K562 (cell line): ENCODE measurements around the gene SART1. TPM values are rescaled to one million over a fixed set of nuclear protein-coding genes. Genes with fewer than 3 reads are reported as not detected.

Experiments used
- ATAC-seq: fragments of 200-7000 bp; cut with Tn5 transposase; 3 replicates; pipeline ENCODE4 v1.9.1; 2020; ENCODE audit warnings: moderate library complexity
- BruUV-seq: library from RNA; stranded (reverse); fragments of 400-500 nt; replicated peaks from 2 replicates; lab custom pipeline; 2021; lab: Mats Ljungman, UMichigan
- CTCF ChIA-PET: fragments of 300-600 bp; formaldehyde crosslinking; extraction: SDS; loops from one replicate; lab custom pipeline; 2021; ENCODE audit warnings: low intra/inter-chr PET ratio; lab: Yijun Ruan, JAX
- POLR2A ChIA-PET: fragments of 300-600, 350-650 bp; sonication (Branson Sonifier 250); formaldehyde crosslinking; extraction: SDS; loops from one replicate; lab custom pipeline; 2021; ENCODE audit warnings: antibody characterized with exemption, inconsistent platforms; lab: Yijun Ruan, JAX
- DNase-seq, 4 experiments: peaks; one replicate each; pipeline versions ENCODE4 v3.0.0 to v3.0.0-alpha.2; 2011 to 2018; ENCODE audit warnings: low spot score in 3 of 4, mixed read lengths in 3 of 4; ENCODE audit errors: extremely low read depth in 1 of 4
- FAIRE-seq: peaks from 2 replicates; lab custom pipeline; 2011; peaks lifted over from hg19 to GRCh38; lab: Jason Lieb, UNC
- H2AFZ ChIP-seq: 2 replicates; pipeline ENCODE4 v1.6.0; 2011; ENCODE audit warnings: low read depth, low read length, control low read depth, inconsistent platforms
- H3K27ac ChIP-seq: fragments of 200-600 bp; 3 replicates; pipeline ENCODE4 v1.8.0; 2011; ENCODE audit warnings: low read depth, mild to moderate bottlenecking, control low read depth, inconsistent platforms, low read length, moderate library complexity, mixed read lengths; ENCODE audit errors: extremely low read depth
- H3K27me3 ChIP-seq, 2 experiments: fragments of 300-600 bp in 1 of 2; 2 replicates in 1 of 2; 3 replicates in 1 of 2; pipeline versions ENCODE4 v1.6.0 to v1.8.0; 2011; ENCODE audit warnings: inconsistent platforms in 2 of 2, low read length in 2 of 2, mild to moderate bottlenecking in 1 of 2, mixed read lengths in 1 of 2, moderate library complexity in 1 of 2; ENCODE audit not compliant: control insufficient read depth in 2 of 2, insufficient read depth in 2 of 2
- H3K36me3 ChIP-seq: fragments of 300-600 bp; 3 replicates; pipeline ENCODE4 v1.8.0; 2011; ENCODE audit warnings: mild to moderate bottlenecking, low read length, inconsistent platforms; ENCODE audit not compliant: control insufficient read depth, insufficient read depth
- H3K4me1 ChIP-seq, 2 experiments: fragments of 200-600 bp in 1 of 2; replicated peaks in 1 of 2; 2 replicates in 1 of 2; 3 replicates in 1 of 2; pipeline versions ENCODE4 v1.5.1 to v1.8.0; 2011; ENCODE audit warnings: inconsistent platforms in 2 of 2, low read length in 2 of 2, mild to moderate bottlenecking in 1 of 2, mixed read lengths in 1 of 2, moderate library complexity in 1 of 2; ENCODE audit not compliant: control insufficient read depth in 2 of 2, insufficient read depth in 2 of 2
- H3K4me2 ChIP-seq: 2 replicates; pipeline ENCODE4 v1.6.1; 2011; ENCODE audit warnings: low read length, control low read depth, inconsistent platforms, mixed read lengths; ENCODE audit not compliant: insufficient read depth
- H3K4me3 ChIP-seq: fragments of 200-600 bp; sonication (generic), shearing (Covaris generic); 2 replicates; pipeline ENCODE4 v1.5.1; 2016; ENCODE audit warnings: control low read depth, inconsistent platforms
- H3K79me2 ChIP-seq: fragments of 200-600 bp; 3 replicates; pipeline ENCODE4 v1.8.0; 2011; ENCODE audit warnings: low read length, inconsistent platforms; ENCODE audit not compliant: control insufficient read depth, insufficient read depth
- H3K9ac ChIP-seq, 2 experiments: 2 replicates each; pipeline versions ENCODE4 v1.6.0 to v1.6.1; 2011; ENCODE audit warnings: low read depth in 2 of 2, low read length in 2 of 2, control low read depth in 1 of 2, inconsistent platforms in 1 of 2, mild to moderate bottlenecking in 1 of 2, mixed read lengths in 1 of 2; ENCODE audit not compliant: insufficient read depth in 1 of 2
- H3K9me1 ChIP-seq: one replicate; pipeline ENCODE4 v1.6.0; 2011; ENCODE audit warnings: inconsistent platforms, mild to moderate bottlenecking, low read length, moderate library complexity; ENCODE audit not compliant: control insufficient read depth, insufficient read depth
- H3K9me3 ChIP-seq: replicated peaks from 2 replicates; pipeline ENCODE4 v1.5.1; 2011; ENCODE audit warnings: low read depth, low read length, inconsistent platforms; ENCODE audit not compliant: control insufficient read depth, insufficient read depth
- H4K20me1 ChIP-seq: replicated peaks from 2 replicates; pipeline ENCODE4 v1.6.1; 2011; ENCODE audit warnings: low read length, inconsistent platforms, mixed read lengths; ENCODE audit not compliant: control insufficient read depth, insufficient read depth
- GTF2B ChIP-seq: IDR thresholded peaks from 2 replicates; pipeline ENCODE4 v1.6.1; 2011; ENCODE audit not compliant: insufficient read length; ENCODE audit errors: extremely low read depth
- HDGF ChIP-seq: fragments of 450-650 bp; IDR thresholded peaks from 2 replicates; pipeline ENCODE4 v1.6.1; 2016
- LEF1 ChIP-seq: fragments of 450-650 bp; IDR thresholded peaks from 2 replicates; pipeline ENCODE4 v1.6.1; 2016; ENCODE audit warnings: mild to moderate bottlenecking
- NBN ChIP-seq: fragments of 450-650 bp; IDR thresholded peaks from 2 replicates; pipeline ENCODE4 v1.6.1; 2016; ENCODE audit warnings: low read depth, mild to moderate bottlenecking
- SIX5 ChIP-seq, 2 experiments: IDR thresholded peaks; 2 replicates each; pipeline ENCODE4 v1.6.1; 2011; ENCODE audit warnings: low read length in 2 of 2, borderline replicate concordance in 1 of 2, low read depth in 1 of 2, mild to moderate bottlenecking in 1 of 2, moderate library complexity in 1 of 2; ENCODE audit not compliant: insufficient read depth in 1 of 2
- ZNF592 ChIP-seq: fragments of 450-650 bp; IDR thresholded peaks from 2 replicates; pipeline ENCODE4 v1.6.1; 2017; ENCODE audit warnings: antibody characterized with exemption, mild to moderate bottlenecking
- ZNF668 ChIP-seq: fragments of 250-450 bp; sonication (Bioruptor Pico); IDR thresholded peaks from 2 replicates; pipeline ENCODE4 v1.8.0; 2022; ENCODE audit warnings: mild to moderate bottlenecking, inconsistent platforms
- WGBS: fragments of 100-300 bp; shearing (Covaris generic); methylation state at CpG from one replicate; pipeline ENCODE4 v1.1.6; 2016; ENCODE audit warnings: low coverage, mixed read lengths; ENCODE audit not compliant: insufficient coverage; ENCODE audit errors: missing lambda C conversion rate; 5-methylcytosine and 5-hydroxymethylcytosine counted together
- in situ Hi-C: fragments of 300-500 bp; cut with MboI; formaldehyde crosslinking; loops from 4 replicates; pipeline ENCODE4 v1.15.0; 2018; ENCODE audit warnings: inconsistent platforms, mixed read lengths
- intact Hi-C: fragments of 100-400 bp; cut with micrococcal nuclease; formaldehyde crosslinking; loops from 2 replicates; pipeline ENCODE4 v1.14.2; 2022
- polyA plus RNA-seq, 8 experiments: library from polyadenylated mRNA; depleted of rRNA in 4 of 8; stranded (reverse) in 5 of 8; unstranded in 3 of 8; fragments of >200 nt; fragmentation: Nextera tagmentation in 2 of 8; fragmentation: Illumina TruSeq in 1 of 8; extraction: Ambion mirVana in 2 of 8; extraction: Trizol in 1 of 8; gene quantifications; 2 replicates each; pipeline versions ENCODE4 v1.2.1 to v1.2.3, GENCODE V29; 2011 to 2014; ENCODE audit warnings: inconsistent platforms in 1 of 8, missing spikeins in 1 of 8
- total RNA-seq, 7 experiments: library from RNA; depleted of rRNA in 6 of 7; stranded (reverse); fragments of >200 nt in 6 of 7; fragmentation: Illumina TruSeq in 2 of 7; extraction: Trizol in 2 of 7; gene quantifications; 2 replicates each; pipeline versions ENCODE4 v1.2.1 to v1.2.3, GENCODE V29; 2011 to 2021; ENCODE audit warnings: low replicate concordance in 1 of 7

The SART1 gene
- total and polyA plus RNA-seq, 9 of the 15 experiments (the other 6 are each of a cell fraction or from before 2014, with no cell fraction given): 4.8 to 84.1 (median 31.7) TPM

- in situ Hi-C loops (no loop called here), intact Hi-C loops (no loop called here)
- peak; percentile 42 for FAIRE-seq
- H2AFZ ChIP-seq: no peak overlapping the region
- H3K36me3 ChIP-seq: peaks cover 20% of the 10 kb centered on the region; the same call in 1 of the 3 replicates
- peak overlapping the region in 1 of 2 experiments; percentile 96; a peak in 1 of 4 replicates for H3K9ac ChIP-seq
- ChIA-PET CTCF (no interaction called here), POLR2A (interaction anchor here (1.4 to 2.1 kb wide), 4 partner anchors 11 to 27 kb away, joined by 5 to 11 read pairs (median 10); partner anchors contain the start of gene CCDC85B)
- no TSS peak for BruUV-seq
- peaks cover 31% of the 10 kb centered on the region for H3K79me2 ChIP-seq
- H3K27me3 ChIP-seq: no peaks in the 10 kb centered on the region
- TF ChIP-seq ZNF592: no peak
- TF ChIP-seq HDGF: no peak
- no peak for TF ChIP-seq ZNF668 (CRISPR knock-in tag)
- TF ChIP-seq NBN: no peak
- TF ChIP-seq SIX5 (IDR thresholded peaks at IDR 0.05; ENCODE audit: borderline replicate concordance in 1 of 2, insufficient read depth in 1 of 2, low read depth in 1 of 2, low read length in 2 of 2): no peak
- no peak for TF ChIP-seq LEF1
- no peak for TF ChIP-seq GTF2B
- 80% methylated on average over 3 of the region's 3 CpGs for WGBS
- no peaks in the 10 kb centered on the region for H3K9me1 ChIP-seq
- no peak overlapping the region for H3K4me3 ChIP-seq
- DNase-seq: no peak
- no peak for ATAC-seq
- H3K9me3 ChIP-seq: no peaks in the 10 kb centered on the region
- H3K4me1 ChIP-seq: peaks cover 36 to 69% of the 10 kb centered on the region in 2 experiments
- H4K20me1 ChIP-seq: no peaks in the 10 kb centered on the region
- no peak overlapping the region for H3K4me2 ChIP-seq
- no peak overlapping the region for H3K27ac ChIP-seq
These were observed 44.5 kb upstream of the SART1 start for GRCh38 chr11:65917077-65917433.
